DND-41 (cell line): ENCODE results near the gene ATPAF2.
A peak's percentile ranks its signal among the peaks of the same experiment; 100 is the strongest.

Experiments used
- ATAC-seq: fragments of 200-7000 bp; cut with Tn5 transposase; 3 replicates; pipeline ENCODE4 v1.9.1; 2021; ENCODE audit warnings: low read depth; ENCODE audit not compliant: insufficient read depth
- DNase-seq: peaks from one replicate; pipeline ENCODE4 v3.0.0-alpha.2; 2020
- H2AFZ ChIP-seq: 2 replicates; pipeline ENCODE4 v1.6.0; 2012; ENCODE audit warnings: low read depth, low read length
- H3K27ac ChIP-seq: 2 replicates; pipeline ENCODE4 v1.5.1; 2012; ENCODE audit warnings: low read length, inconsistent platforms
- H3K27me3 ChIP-seq: fragments of 200-600 bp; sonication (generic); 2 replicates; pipeline ENCODE4 v1.6.0; 2012; ENCODE audit warnings: low read length, mild to moderate bottlenecking, inconsistent platforms; ENCODE audit not compliant: insufficient read depth, poor library complexity
- H3K36me3 ChIP-seq: 2 replicates; pipeline ENCODE4 v1.5.1; 2012; ENCODE audit warnings: low read length, inconsistent platforms; ENCODE audit not compliant: insufficient read depth
- H3K4me1 ChIP-seq: 2 replicates; pipeline ENCODE4 v1.5.1; 2012; ENCODE audit warnings: mild to moderate bottlenecking, low read length; ENCODE audit not compliant: insufficient read depth
- H3K4me2 ChIP-seq: 2 replicates; pipeline ENCODE4 v1.6.0; 2012; ENCODE audit warnings: mild to moderate bottlenecking, moderate library complexity, low read length, inconsistent platforms; ENCODE audit not compliant: insufficient read depth
- H3K4me3 ChIP-seq, 2 experiments: fragments of 200-600 bp in 1 of 2; shearing (Covaris generic) in 1 of 2; 2 replicates each; pipeline ENCODE4 v1.5.1; 2012 to 2016; ENCODE audit warnings: inconsistent platforms in 2 of 2, low read length in 2 of 2, mild to moderate bottlenecking in 2 of 2, low read depth in 1 of 2, moderate library complexity in 1 of 2
- H3K79me2 ChIP-seq: 2 replicates; pipeline ENCODE4 v1.6.0; 2012; ENCODE audit warnings: low read length, inconsistent platforms; ENCODE audit not compliant: insufficient read depth
- H3K9ac ChIP-seq: 2 replicates; pipeline ENCODE4 v1.6.0; 2012; ENCODE audit warnings: low read depth, mild to moderate bottlenecking, inconsistent platforms, low read length, moderate library complexity
- H3K9me3 ChIP-seq: 2 replicates; pipeline ENCODE4 v1.5.1; 2012; ENCODE audit warnings: low read length, moderate library complexity, mild to moderate bottlenecking, inconsistent platforms; ENCODE audit not compliant: insufficient read depth, severe bottlenecking
- H4K20me1 ChIP-seq: 2 replicates; pipeline ENCODE4 v1.6.0; 2012; ENCODE audit warnings: low read length; ENCODE audit not compliant: insufficient read depth
- EZH2 ChIP-seq: IDR thresholded peaks from 3 replicates; pipeline ENCODE4 v1.6.1; 2012; ENCODE audit warnings: borderline replicate concordance, low read depth, mild to moderate bottlenecking, moderate library complexity, low read length, inconsistent platforms; ENCODE audit not compliant: severe bottlenecking
- TF ChIP-seq, protein P1 (sequence below): IDR thresholded peaks from 2 replicates; pipeline ENCODE4 v1.5.1; 2012; ENCODE audit warnings: borderline replicate concordance, low read length, moderate library complexity, mild to moderate bottlenecking; ENCODE audit not compliant: poor library complexity, severe bottlenecking; ENCODE audit errors: extremely low read depth

The ATPAF2 gene

DNA sequence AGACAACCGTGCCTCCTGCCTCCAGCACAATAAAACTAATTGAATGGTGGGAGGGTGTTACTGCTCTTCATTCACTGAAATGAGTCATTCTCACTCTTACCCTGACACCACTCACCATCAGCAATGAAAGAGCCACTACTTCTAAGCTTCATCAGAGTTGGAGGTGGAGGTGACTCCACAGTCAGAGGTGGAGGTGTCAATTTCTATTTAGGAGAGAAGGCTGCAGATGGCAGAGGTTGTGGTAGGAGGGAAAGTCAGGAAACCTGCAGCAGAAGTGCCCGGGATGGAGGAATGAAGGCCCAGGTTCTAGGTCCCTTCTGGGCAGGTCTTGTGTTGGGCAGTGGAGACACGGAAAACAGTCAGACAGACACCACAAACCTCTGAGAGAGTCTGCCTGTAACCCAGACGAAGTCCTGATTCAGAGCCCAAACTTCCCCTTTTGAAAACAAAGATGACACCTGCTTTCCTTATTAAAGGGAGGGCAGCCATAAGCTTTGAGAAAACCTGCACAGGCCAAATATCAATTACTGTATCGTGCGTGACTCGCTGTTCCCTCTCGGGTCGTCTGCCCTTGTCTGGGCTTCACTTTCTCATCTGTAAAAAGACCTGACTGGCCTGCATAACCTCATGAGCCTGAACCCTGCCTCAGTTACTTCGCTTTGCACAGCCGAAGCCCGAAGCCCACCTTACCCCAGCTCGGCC, 668 bp downstream of the ATPAF2 start:
- peak overlapping the region; percentile 75 for H3K27ac ChIP-seq
- H3K9ac ChIP-seq: peak overlapping the region; percentile 65
- DNase-seq (no peak), ATAC-seq (no peak)
- H2AFZ ChIP-seq: peak overlapping the region; percentile 88
- no peak for TF ChIP-seq EZH2
- TF ChIP-seq, protein P1, sequence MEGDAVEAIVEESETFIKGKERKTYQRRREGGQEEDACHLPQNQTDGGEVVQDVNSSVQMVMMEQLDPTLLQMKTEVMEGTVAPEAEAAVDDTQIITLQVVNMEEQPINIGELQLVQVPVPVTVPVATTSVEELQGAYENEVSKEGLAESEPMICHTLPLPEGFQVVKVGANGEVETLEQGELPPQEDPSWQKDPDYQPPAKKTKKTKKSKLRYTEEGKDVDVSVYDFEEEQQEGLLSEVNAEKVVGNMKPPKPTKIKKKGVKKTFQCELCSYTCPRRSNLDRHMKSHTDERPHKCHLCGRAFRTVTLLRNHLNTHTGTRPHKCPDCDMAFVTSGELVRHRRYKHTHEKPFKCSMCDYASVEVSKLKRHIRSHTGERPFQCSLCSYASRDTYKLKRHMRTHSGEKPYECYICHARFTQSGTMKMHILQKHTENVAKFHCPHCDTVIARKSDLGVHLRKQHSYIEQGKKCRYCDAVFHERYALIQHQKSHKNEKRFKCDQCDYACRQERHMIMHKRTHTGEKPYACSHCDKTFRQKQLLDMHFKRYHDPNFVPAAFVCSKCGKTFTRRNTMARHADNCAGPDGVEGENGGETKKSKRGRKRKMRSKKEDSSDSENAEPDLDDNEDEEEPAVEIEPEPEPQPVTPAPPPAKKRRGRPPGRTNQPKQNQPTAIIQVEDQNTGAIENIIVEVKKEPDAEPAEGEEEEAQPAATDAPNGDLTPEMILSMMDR: no peak
- peaks cover 85% of the 10 kb centered on the region for H3K79me2 ChIP-seq
- H3K9me3 ChIP-seq: no peaks in the 10 kb centered on the region
- peaks cover 9% of the 10 kb centered on the region for H3K36me3 ChIP-seq
- H3K4me1 ChIP-seq: peaks cover 53% of the 10 kb centered on the region
- peak overlapping the region; percentile 58 to 88 for H3K4me3 ChIP-seq
- H3K4me2 ChIP-seq: peak overlapping the region; percentile 95
- H3K27me3 ChIP-seq: no peaks in the 10 kb centered on the region
- peaks cover 16% of the 10 kb centered on the region for H4K20me1 ChIP-seq

DNA sequence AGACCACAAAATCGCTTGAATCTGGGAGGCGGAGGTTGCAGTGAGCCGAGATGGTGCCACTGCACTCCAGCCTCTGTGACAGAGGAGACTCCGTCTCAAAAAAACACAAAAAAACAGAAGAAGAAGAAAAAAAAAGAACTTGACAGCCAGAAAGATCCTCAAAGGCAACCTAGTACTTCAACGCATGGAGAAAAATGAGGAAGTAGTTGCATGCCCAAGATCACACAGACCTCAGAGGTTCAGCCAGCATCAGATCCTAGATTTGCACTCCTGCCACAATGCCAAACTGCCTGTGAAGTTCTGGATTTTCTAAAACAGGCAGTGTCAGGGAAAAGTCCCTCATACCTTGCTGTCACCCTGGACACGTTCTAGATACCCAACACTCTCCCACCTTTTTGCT, 1.5 kb downstream of the ATPAF2 start:
- H4K20me1 ChIP-seq: peaks cover 12% of the 10 kb centered on the region
- no peaks in the 10 kb centered on the region for H3K27me3 ChIP-seq
- TF ChIP-seq, protein P1: no peak
- no peak for TF ChIP-seq EZH2
- no peak for ATAC-seq
- no peaks in the 10 kb centered on the region for H3K9me3 ChIP-seq
- peak overlapping the region in 1 of 2 experiments; percentile 88; a peak in 3 of 4 replicates for H3K4me3 ChIP-seq
- H3K79me2 ChIP-seq: peaks cover 85% of the 10 kb centered on the region
- peak overlapping the region; percentile 95 for H3K4me2 ChIP-seq
- H3K9ac ChIP-seq: peak overlapping the region; percentile 65; the same call in 1 of the 2 replicates
- H3K4me1 ChIP-seq: peaks cover 52% of the 10 kb centered on the region
- DNase-seq: no peak
- no peak overlapping the region for H3K27ac ChIP-seq
- H2AFZ ChIP-seq: no peak overlapping the region
- H3K36me3 ChIP-seq: peaks cover 1% of the 10 kb centered on the region; the same call in 1 of the 2 replicates

DNA sequence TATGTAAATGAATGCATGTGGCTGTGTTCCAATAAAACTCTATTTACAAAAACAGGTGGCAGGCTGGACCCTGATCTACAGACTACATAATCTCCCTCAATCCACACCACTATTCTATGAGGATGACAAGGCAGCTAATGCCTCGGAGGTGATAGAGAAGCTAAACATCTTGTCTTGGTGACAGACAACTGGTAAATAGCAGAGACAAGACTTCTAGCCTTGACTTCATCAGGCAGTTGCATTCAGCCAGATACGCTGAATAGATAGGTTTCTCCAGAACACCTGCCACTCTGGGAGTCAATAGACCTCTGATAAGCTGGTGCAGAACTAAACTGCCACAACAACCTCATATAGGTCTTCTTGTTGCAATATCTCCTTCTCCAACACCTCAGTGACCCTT, 3.3 kb downstream of the ATPAF2 start:
- Histone ChIP-seq H3K9me3 (no peaks in the 10 kb centered on the region), H4K20me1 (peaks cover 9% of the 10 kb centered on the region), H3K27ac (no peak overlapping the region), H3K4me3 (no peak overlapping the region), H3K27me3 (no peaks in the 10 kb centered on the region), H3K79me2 (peaks cover 79% of the 10 kb centered on the region), H3K4me1 (peaks cover 36% of the 10 kb centered on the region), H3K4me2 (no peak overlapping the region), H2AFZ (no peak overlapping the region), H3K9ac (no peak overlapping the region), H3K36me3 (no peaks in the 10 kb centered on the region; the same call in 1 of the 2 replicates)
- DNase-seq (no peak), ATAC-seq (no peak)
- TF ChIP-seq EZH2: no peak
- TF ChIP-seq, protein P1: no peak
